GM12878 (cell line): Measurements from ENCODE around the gene CAB39L. TPM values are rescaled to one million over a fixed set of nuclear protein-coding genes. Genes with fewer than 3 reads are reported as not detected.

ENCODE experiments used
- ATAC-seq: fragments of 200-7000 bp; cut with Tn5 transposase; 3 replicates; pipeline ENCODE4 v1.9.1; 2020; ENCODE audit warnings: mild to moderate bottlenecking, moderate library complexity
- BruUV-seq: library from RNA; stranded (reverse); fragments of 400-500 nt; replicated peaks from 2 replicates; lab custom pipeline; 2021; lab: Mats Ljungman, UMichigan
- CTCF ChIA-PET: fragments of 300-600 bp; sonication (Branson Sonifier 250); formaldehyde crosslinking; extraction: SDS; loops from one replicate; lab custom pipeline; 2021; ENCODE audit warnings: inconsistent platforms; lab: Yijun Ruan, JAX
- POLR2A ChIA-PET: fragments of 350-600 bp; formaldehyde crosslinking; extraction: SDS; loops from one replicate; lab custom pipeline; 2021; ENCODE audit warnings: inconsistent platforms; lab: Charles Lee
- RAD21 ChIA-PET: fragments of 300-600 bp; sonication (Branson Sonifier 250); formaldehyde crosslinking; loops from one replicate; lab custom pipeline; 2023; ENCODE audit warnings: antibody characterized with exemption; ENCODE audit not compliant: unreplicated experiment; lab: Charles Lee
- SMC1A ChIA-PET: fragments of 300-600 bp; sonication (Branson Sonifier 250); formaldehyde crosslinking; loops from one replicate; lab custom pipeline; 2023; ENCODE audit not compliant: unreplicated experiment, uncharacterized antibody; lab: Charles Lee
- DNase-seq: peaks from one replicate; pipeline ENCODE4 v3.0.0-alpha.2; 2011; ENCODE audit warnings: low read depth, low spot score
- FAIRE-seq: peaks from 3 replicates; lab custom pipeline; 2011; peaks lifted over from hg19 to GRCh38; lab: Jason Lieb, UNC
- H2AFZ ChIP-seq: 2 replicates; pipeline ENCODE4 v1.6.0; 2011; ENCODE audit warnings: low read depth, low read length, control low read depth; ENCODE audit not compliant: control insufficient read depth
- H3K27ac ChIP-seq: 2 replicates; pipeline ENCODE4 v1.5.1; 2011; ENCODE audit warnings: control low read depth; ENCODE audit not compliant: control insufficient read depth, insufficient read depth
- H3K27me3 ChIP-seq, 2 experiments: replicated peaks in 1 of 2; 2 replicates each; pipeline versions ENCODE4 v1.6.0 to v1.6.1; 2011; ENCODE audit warnings: low read length in 1 of 2; ENCODE audit not compliant: control insufficient read depth in 2 of 2, insufficient read depth in 2 of 2
- H3K36me3 ChIP-seq, 2 experiments: 2 replicates each; pipeline ENCODE4 v1.5.1; 2011; ENCODE audit warnings: low read length in 1 of 2; ENCODE audit not compliant: control insufficient read depth in 2 of 2, insufficient read depth in 2 of 2
- H3K4me1 ChIP-seq: 2 replicates; pipeline ENCODE4 v1.6.1; 2011; ENCODE audit warnings: mild to moderate bottlenecking, low read length, moderate library complexity, mixed read lengths; ENCODE audit not compliant: control insufficient read depth, insufficient read depth
- H3K4me2 ChIP-seq: 2 replicates; pipeline ENCODE4 v1.6.0; 2011; ENCODE audit warnings: control low read depth; ENCODE audit not compliant: control insufficient read depth, insufficient read depth
- H3K4me3 ChIP-seq: fragments of 200-600 bp; sonication (generic); 2 replicates; pipeline ENCODE4 v1.5.1; 2016
- H3K79me2 ChIP-seq: 2 replicates; pipeline ENCODE4 v1.6.0; 2011; ENCODE audit warnings: low read length; ENCODE audit not compliant: control insufficient read depth, insufficient read depth
- H3K9ac ChIP-seq: 2 replicates; pipeline ENCODE4 v1.8.0; 2011; ENCODE audit warnings: low read length, control low read depth, mixed read lengths; ENCODE audit not compliant: control insufficient read depth, insufficient read depth
- H3K9me3 ChIP-seq: replicated peaks from 3 replicates; pipeline ENCODE4 v1.5.1; 2011; ENCODE audit warnings: mild to moderate bottlenecking, low read length; ENCODE audit not compliant: control insufficient read depth, insufficient read depth
- H4K20me1 ChIP-seq: 2 replicates; pipeline ENCODE4 v1.6.0; 2011; ENCODE audit not compliant: control insufficient read depth, insufficient read depth
- CREB1 ChIP-seq: IDR thresholded peaks from 2 replicates; pipeline ENCODE4 v1.6.1; 2012; ENCODE audit warnings: low read depth, mild to moderate bottlenecking, inconsistent platforms
- GABPA ChIP-seq: IDR thresholded peaks from 2 replicates; pipeline ENCODE4 v1.6.1; 2014; ENCODE audit warnings: antibody characterized with exemption, low read depth, mild to moderate bottlenecking, inconsistent platforms
- MAX ChIP-seq: IDR thresholded peaks from 2 replicates; pipeline ENCODE4 v1.6.1; 2012; ENCODE audit warnings: low read depth, low read length, improper control_type of control experiment
- MLLT1 ChIP-seq: fragments of 450-650 bp; IDR thresholded peaks from 2 replicates; pipeline ENCODE4 v1.6.1; 2016; ENCODE audit warnings: mild to moderate bottlenecking
- PML ChIP-seq: IDR thresholded peaks from 2 replicates; pipeline ENCODE4 v1.6.1; 2012; ENCODE audit warnings: low read length, inconsistent platforms
- SREBF2 ChIP-seq: IDR thresholded peaks from 2 replicates; pipeline ENCODE4 v1.6.1; 2012; ENCODE audit warnings: mild to moderate bottlenecking, low read length
- WGBS: methylation state at CpG from one replicate; pipeline ENCODE4 v1.1.6; 2016; ENCODE audit warnings: low lambda C conversion rate; ENCODE audit not compliant: insufficient replicate concordance, insufficient coverage; ENCODE audit errors: missing lambda C conversion rate; 5-methylcytosine and 5-hydroxymethylcytosine counted together
- in situ Hi-C: fragments of 300-500 bp; cut with MboI; formaldehyde crosslinking; loops from 9 replicates; pipeline ENCODE4 v1.14.3; 2018; ENCODE audit warnings: mixed read lengths
- intact Hi-C: fragments of 100-400 bp; cut with micrococcal nuclease; formaldehyde crosslinking; loops from one replicate; pipeline ENCODE4 v1.14.2; 2022; ENCODE audit not compliant: unreplicated experiment
- polyA plus RNA-seq, 11 experiments: library from polyadenylated mRNA; depleted of rRNA in 4 of 11; unstranded in 6 of 11; stranded (reverse) in 5 of 11; fragments of >200 nt; fragmentation: Nextera tagmentation in 4 of 11; fragmentation: Illumina TruSeq in 1 of 11; extraction: Ambion mirVana in 4 of 11; extraction: Trizol in 1 of 11; gene quantifications; 1 replicate in 1 of 11; 2 replicates in 10 of 11; pipeline versions ENCODE4 v1.2.1 to v1.2.3, GENCODE V29; 2011 to 2016; ENCODE audit warnings: inconsistent platforms in 2 of 11, missing spikeins in 2 of 11, low read depth in 1 of 11
- total RNA-seq, 4 experiments: library from RNA; depleted of rRNA in 3 of 4; stranded (reverse); fragments of >200 nt in 3 of 4; fragmentation: Illumina TruSeq in 1 of 4; extraction: Trizol in 1 of 4; gene quantifications; 2 replicates each; pipeline versions ENCODE4 v1.2.1 to v1.2.3, GENCODE V29; 2013 to 2021
- TF ChIP-seq, protein P1 (sequence below): fragments of 450-650 bp; conservative IDR thresholded peaks from 2 replicates; pipeline ENCODE4 v1.6.1; 2017; ENCODE audit warnings: mild to moderate bottlenecking, moderate library complexity

CAB39L gene
- total and polyA plus RNA-seq, 10 of the 15 experiments (the other 5 are each of a cell fraction or from before 2014, with no cell fraction given), result 0.88 to 3.0 (median 1.7) TPM

DNA sequence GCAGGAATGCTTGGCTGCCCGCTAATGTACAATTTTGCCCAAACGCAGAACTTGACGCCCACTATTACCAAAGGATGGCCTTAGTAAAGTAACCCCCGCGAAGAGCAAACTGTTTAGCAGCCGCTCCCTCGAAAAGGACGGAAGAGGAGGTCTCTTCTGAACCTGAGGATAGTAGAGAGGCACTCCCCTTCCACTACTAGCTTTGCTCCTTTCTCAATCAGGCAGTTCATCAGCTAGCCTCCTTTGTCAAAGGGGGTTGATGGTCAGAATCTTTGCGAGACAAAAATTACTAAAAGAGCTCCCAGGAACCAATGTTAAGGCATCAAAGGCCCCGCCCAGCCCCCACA, 534 bp downstream of the CAB39L start:
- TF ChIP-seq PML (peak; percentile 13; the same call in 1 of the 2 replicates), MLLT1 (0 out of 2 replicates have a peak, but pooled peaks have one; percentile 11), CREB1 (no peak), SREBF2 (no peak), MAX (0 out of 2 replicates have a peak, but pooled peaks have one; percentile 2), GABPA (no peak)
- TF ChIP-seq, protein P1, sequence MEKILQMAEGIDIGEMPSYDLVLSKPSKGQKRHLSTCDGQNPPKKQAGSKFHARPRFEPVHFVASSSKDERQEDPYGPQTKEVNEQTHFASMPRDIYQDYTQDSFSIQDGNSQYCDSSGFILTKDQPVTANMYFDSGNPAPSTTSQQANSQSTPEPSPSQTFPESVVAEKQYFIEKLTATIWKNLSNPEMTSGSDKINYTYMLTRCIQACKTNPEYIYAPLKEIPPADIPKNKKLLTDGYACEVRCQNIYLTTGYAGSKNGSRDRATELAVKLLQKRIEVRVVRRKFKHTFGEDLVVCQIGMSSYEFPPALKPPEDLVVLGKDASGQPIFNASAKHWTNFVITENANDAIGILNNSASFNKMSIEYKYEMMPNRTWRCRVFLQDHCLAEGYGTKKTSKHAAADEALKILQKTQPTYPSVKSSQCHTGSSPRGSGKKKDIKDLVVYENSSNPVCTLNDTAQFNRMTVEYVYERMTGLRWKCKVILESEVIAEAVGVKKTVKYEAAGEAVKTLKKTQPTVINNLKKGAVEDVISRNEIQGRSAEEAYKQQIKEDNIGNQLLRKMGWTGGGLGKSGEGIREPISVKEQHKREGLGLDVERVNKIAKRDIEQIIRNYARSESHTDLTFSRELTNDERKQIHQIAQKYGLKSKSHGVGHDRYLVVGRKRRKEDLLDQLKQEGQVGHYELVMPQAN, result 0 out of 2 replicates have a peak, but pooled peaks have one; percentile 51
- Histone ChIP-seq H3K4me1 (peaks cover 5% of the 10 kb centered on the region; the same call in 1 of the 2 replicates), H3K4me3 (peak overlapping the region; percentile 86), H2AFZ (peak overlapping the region; percentile 65), H3K36me3 (no peaks in the 10 kb centered on the region), H3K9ac (peak overlapping the region; percentile 72), H3K9me3 (no peaks in the 10 kb centered on the region), H3K27me3 (no peaks in the 10 kb centered on the region), H3K79me2 (peaks cover 25% of the 10 kb centered on the region), H3K4me2 (peak overlapping the region; percentile 73), H3K27ac (peak overlapping the region; percentile 76), H4K20me1 (no peaks in the 10 kb centered on the region)
- FAIRE-seq (no peak), ATAC-seq (peak; percentile 5), DNase-seq (no peak)
- POLR2A ChIA-PET, result interaction anchor here (0.6 to 4.9 kb wide), 10 partner anchors 11 to 493 kb away, joined by 3 to 48 read pairs (median 6); partner anchors contain the start of genes ARL11, PHF11, RCBTB1 and SPRYD7
- in situ Hi-C loops (no loop called here), intact Hi-C loops (loop anchor here (10.0 kb wide), 2 partner anchors 241 to 341 kb away; no protein-coding TSS in a partner anchor)
- RAD21 ChIA-PET, result interaction anchor here (0.5 to 3.3 kb wide), 11 partner anchors 10 to 333 kb away, joined by 3 to 22 read pairs (median 3); partner anchors contain the start of gene PHF11
- SMC1A ChIA-PET, result interaction anchor here (0.6 to 3.5 kb wide), 10 partner anchors 9 to 1094 kb away, joined by 3 to 21 read pairs (median 4); no protein-coding TSS in a partner anchor
- BruUV-seq, result TSS peak; percentile 93
- WGBS, result 0% methylated on average over 10 of the region's 10 CpGs
- CTCF ChIA-PET, result interaction anchor here (0.5 to 1.5 kb wide), 7 partner anchors 11 to 681 kb away, joined by 3 to 6 read pairs (median 3); no protein-coding TSS in a partner anchor
